Measurements from ENCODE around the gene CCDC102A. TPM values are rescaled to one million over a fixed set of nuclear protein-coding genes. Genes with fewer than 3 reads are reported as not detected.

CCDC102A gene
- total RNA-seq, 1 experiment from 2014 or later = 4.5 TPM

DNA sequence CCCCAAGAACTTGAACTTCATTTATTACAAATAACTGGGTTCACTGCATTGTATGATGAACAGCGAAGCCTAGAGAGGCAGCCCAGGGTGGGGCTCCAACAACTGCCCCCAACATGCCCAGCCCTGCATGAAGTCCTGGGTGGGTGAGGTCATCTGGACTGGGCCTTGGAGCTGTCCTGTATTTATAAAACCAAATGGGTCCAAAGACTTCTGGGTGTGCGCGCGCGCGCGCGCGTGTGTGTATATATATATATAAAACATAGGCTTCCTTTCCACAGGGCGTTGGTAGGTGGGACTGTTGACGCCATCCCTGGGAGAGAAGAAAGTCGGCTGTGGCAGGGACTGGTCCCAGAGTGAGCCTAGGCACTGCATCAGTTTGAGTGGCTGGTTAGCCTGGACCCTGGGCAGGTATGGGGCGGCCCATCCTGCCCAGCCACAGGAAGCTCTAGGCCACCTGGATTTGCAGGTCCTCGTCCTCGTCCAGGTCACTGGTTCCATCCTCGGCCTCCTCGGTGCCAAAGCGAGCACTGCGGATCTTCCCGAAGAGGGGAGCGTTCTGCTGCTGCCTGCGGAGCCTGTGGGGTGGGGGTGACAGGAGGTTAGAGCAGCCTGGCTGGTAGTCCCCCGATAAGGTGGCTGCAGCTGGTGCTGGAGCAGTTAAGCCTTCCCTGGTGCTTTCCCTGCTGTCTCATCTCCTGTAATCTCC is 23.9 kb downstream of the CCDC102A start:
- H3K4me3 ChIP-seq (replicated peaks in 1 of 2; ENCODE audit: low read depth in 1 of 2, low read length in 2 of 2) = no peak overlapping the region
- H3K36me3 ChIP-seq (ENCODE audit: control insufficient read depth in 1 of 2, insufficient read depth in 2 of 2, low read length in 2 of 2) = no peaks in the 10 kb centered on the region
- ChIA-PET CTCF (interaction anchor here (1.9 kb wide), 1 partner anchor 10 kb away, joined by 4 read pairs; no protein-coding TSS in a partner anchor), RAD21 (ENCODE audit: low non-redundant PET in 1 of 2, low total read pairs in 2 of 2, uncharacterized antibody in 2 of 2, unreplicated experiment in 2 of 2) (no interaction called here), POLR2A (no interaction called here)
- no TSS peak for BruUV-seq (replicated peaks)
- no peak overlapping the region for H3K27ac ChIP-seq (ENCODE audit: low read depth, low read length)
- no peaks in the 10 kb centered on the region for H3K9me2 ChIP-seq (ENCODE audit: insufficient read depth)
- no peak for TF ChIP-seq EZH2phosphoT487 (IDR thresholded peaks at IDR 0.05; ENCODE audit: borderline replicate concordance)
- TF ChIP-seq POLR2A (IDR thresholded peaks at IDR 0.05; ENCODE audit: borderline replicate concordance, extremely low read depth, insufficient read depth, insufficient read length) = no peak
- TF ChIP-seq, protein P1, sequence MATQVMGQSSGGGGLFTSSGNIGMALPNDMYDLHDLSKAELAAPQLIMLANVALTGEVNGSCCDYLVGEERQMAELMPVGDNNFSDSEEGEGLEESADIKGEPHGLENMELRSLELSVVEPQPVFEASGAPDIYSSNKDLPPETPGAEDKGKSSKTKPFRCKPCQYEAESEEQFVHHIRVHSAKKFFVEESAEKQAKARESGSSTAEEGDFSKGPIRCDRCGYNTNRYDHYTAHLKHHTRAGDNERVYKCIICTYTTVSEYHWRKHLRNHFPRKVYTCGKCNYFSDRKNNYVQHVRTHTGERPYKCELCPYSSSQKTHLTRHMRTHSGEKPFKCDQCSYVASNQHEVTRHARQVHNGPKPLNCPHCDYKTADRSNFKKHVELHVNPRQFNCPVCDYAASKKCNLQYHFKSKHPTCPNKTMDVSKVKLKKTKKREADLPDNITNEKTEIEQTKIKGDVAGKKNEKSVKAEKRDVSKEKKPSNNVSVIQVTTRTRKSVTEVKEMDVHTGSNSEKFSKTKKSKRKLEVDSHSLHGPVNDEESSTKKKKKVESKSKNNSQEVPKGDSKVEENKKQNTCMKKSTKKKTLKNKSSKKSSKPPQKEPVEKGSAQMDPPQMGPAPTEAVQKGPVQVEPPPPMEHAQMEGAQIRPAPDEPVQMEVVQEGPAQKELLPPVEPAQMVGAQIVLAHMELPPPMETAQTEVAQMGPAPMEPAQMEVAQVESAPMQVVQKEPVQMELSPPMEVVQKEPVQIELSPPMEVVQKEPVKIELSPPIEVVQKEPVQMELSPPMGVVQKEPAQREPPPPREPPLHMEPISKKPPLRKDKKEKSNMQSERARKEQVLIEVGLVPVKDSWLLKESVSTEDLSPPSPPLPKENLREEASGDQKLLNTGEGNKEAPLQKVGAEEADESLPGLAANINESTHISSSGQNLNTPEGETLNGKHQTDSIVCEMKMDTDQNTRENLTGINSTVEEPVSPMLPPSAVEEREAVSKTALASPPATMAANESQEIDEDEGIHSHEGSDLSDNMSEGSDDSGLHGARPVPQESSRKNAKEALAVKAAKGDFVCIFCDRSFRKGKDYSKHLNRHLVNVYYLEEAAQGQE (IDR thresholded peaks at IDR 0.05; ENCODE audit: low read depth) = no peak
- no peak for TF ChIP-seq EZH2 (IDR thresholded peaks at IDR 0.05)
- no peak for TF ChIP-seq CEBPB (IDR thresholded peaks at IDR 0.05; ENCODE audit: low read depth)
- TF ChIP-seq ELF1 (IDR thresholded peaks at IDR 0.05; ENCODE audit: borderline replicate concordance, low read depth) = no peak
- no peak for TF ChIP-seq ZFX (IDR thresholded peaks at IDR 0.05)
- TF ChIP-seq, protein P2, sequence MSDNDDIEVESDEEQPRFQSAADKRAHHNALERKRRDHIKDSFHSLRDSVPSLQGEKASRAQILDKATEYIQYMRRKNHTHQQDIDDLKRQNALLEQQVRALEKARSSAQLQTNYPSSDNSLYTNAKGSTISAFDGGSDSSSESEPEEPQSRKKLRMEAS (IDR thresholded peaks at IDR 0.05) = no peak
- no peak for TF ChIP-seq SIN3A (IDR thresholded peaks at IDR 0.05; ENCODE audit: low read depth)
- TF ChIP-seq EGR1 (IDR thresholded peaks at IDR 0.05; ENCODE audit: low read depth) = no peak
- TF ChIP-seq SRF (IDR thresholded peaks at IDR 0.05; ENCODE audit: low read depth) = no peak
- no peak for TF ChIP-seq SP1 (IDR thresholded peaks at IDR 0.05; ENCODE audit: low read depth)
- no peak for TF ChIP-seq POLR2AphosphoS5 (IDR thresholded peaks at IDR 0.05; ENCODE audit: low read depth, low read length)
- TF ChIP-seq RAD21 (IDR thresholded peaks at IDR 0.05; ENCODE audit: low read depth) = no peak
- TF ChIP-seq TCF7L2 (IDR thresholded peaks at IDR 0.05; ENCODE audit: borderline replicate concordance, extremely low read depth, insufficient read depth, insufficient read length) = no peak
- TF ChIP-seq, protein P3, sequence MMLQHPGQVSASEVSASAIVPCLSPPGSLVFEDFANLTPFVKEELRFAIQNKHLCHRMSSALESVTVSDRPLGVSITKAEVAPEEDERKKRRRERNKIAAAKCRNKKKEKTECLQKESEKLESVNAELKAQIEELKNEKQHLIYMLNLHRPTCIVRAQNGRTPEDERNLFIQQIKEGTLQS (IDR thresholded peaks at IDR 0.05) = no peak
- H4K20me1 ChIP-seq (ENCODE audit: insufficient read depth) = no peaks in the 10 kb centered on the region
- H3K9me3 ChIP-seq (ENCODE audit: control insufficient read depth in 1 of 2, insufficient read depth in 1 of 2, low read depth in 1 of 2, low read length in 2 of 2) = no peaks in the 10 kb centered on the region
- H3K9ac ChIP-seq (ENCODE audit: low read length) = no peak overlapping the region
- no peak for DNase-seq (ENCODE audit: low read depth, low spot score)
- no peak overlapping the region for H3K4me2 ChIP-seq (ENCODE audit: low read length)
- no peak overlapping the region for H2AFZ ChIP-seq (ENCODE audit: low read depth, low read length, poor library complexity, severe bottlenecking)
- no peaks in the 10 kb centered on the region for H3K79me2 ChIP-seq (ENCODE audit: insufficient read depth, low read length)
- H3K27me3 ChIP-seq (ENCODE audit: insufficient read depth, low read length) = no peaks in the 10 kb centered on the region
- intact Hi-C loops (cut with micrococcal nuclease) = no loop called here
- no peak for ATAC-seq
- H3K4me1 ChIP-seq (ENCODE audit: control insufficient read depth in 1 of 2, insufficient read depth in 2 of 2, low read length in 2 of 2) = no peaks in the 10 kb centered on the region

All from HCT116 (cell line).